ENCODE data around the gene CTPS1.

DNA sequence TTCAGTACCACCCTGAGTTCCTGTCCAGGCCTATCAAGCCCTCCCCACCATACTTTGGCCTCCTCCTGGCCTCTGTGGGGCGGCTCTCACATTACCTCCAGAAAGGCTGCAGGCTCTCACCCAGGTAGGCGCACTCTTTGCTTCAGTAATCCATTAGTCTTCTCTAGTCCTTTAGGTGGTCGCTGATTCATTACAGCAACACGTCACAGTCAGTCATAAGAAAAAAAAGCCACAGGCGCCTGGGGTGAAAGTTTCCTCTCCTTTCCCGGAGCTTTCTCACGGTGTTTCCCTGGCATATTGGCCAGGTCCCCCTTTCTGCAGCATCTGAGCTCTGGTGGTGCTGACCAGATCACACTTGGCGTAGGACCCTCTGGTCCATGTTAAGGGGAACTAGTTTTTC, 30.0 kb downstream of the CTPS1 start:
- TF ChIP-seq, protein P1, sequence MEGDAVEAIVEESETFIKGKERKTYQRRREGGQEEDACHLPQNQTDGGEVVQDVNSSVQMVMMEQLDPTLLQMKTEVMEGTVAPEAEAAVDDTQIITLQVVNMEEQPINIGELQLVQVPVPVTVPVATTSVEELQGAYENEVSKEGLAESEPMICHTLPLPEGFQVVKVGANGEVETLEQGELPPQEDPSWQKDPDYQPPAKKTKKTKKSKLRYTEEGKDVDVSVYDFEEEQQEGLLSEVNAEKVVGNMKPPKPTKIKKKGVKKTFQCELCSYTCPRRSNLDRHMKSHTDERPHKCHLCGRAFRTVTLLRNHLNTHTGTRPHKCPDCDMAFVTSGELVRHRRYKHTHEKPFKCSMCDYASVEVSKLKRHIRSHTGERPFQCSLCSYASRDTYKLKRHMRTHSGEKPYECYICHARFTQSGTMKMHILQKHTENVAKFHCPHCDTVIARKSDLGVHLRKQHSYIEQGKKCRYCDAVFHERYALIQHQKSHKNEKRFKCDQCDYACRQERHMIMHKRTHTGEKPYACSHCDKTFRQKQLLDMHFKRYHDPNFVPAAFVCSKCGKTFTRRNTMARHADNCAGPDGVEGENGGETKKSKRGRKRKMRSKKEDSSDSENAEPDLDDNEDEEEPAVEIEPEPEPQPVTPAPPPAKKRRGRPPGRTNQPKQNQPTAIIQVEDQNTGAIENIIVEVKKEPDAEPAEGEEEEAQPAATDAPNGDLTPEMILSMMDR (IDR thresholded peaks at IDR 0.05; ENCODE audit: poor library complexity) = no peak
- TF ChIP-seq EZH2 (IDR thresholded peaks at IDR 0.05; ENCODE audit: borderline replicate concordance) (no peak), EZH2phosphoT487 (IDR thresholded peaks at IDR 0.05; ENCODE audit: low read depth, severe bottlenecking, unreplicated experiment) (no peak)

Data from hepatocyte (in vitro differentiated cells).